K562 (cell line): ENCODE data around the gene YWHAB. TPM values are rescaled to one million over a fixed set of nuclear protein-coding genes. Genes with fewer than 3 reads are reported as not detected.

Experiments used
- CCNT2 ChIP-seq: IDR thresholded peaks from 2 replicates; pipeline ENCODE4 v1.6.1; 2011; ENCODE audit warnings: borderline replicate concordance, low read depth, mild to moderate bottlenecking, moderate library complexity, mixed read lengths, low read length; ENCODE audit not compliant: insufficient read length; ENCODE audit errors: extremely low read depth
- CREM ChIP-seq: IDR thresholded peaks from 2 replicates; pipeline ENCODE4 v1.6.1; 2014; ENCODE audit warnings: antibody characterized with exemption, low read depth
- CTCFL ChIP-seq: IDR thresholded peaks from 2 replicates; pipeline ENCODE4 v1.6.1; 2011; ENCODE audit warnings: borderline replicate concordance, low read depth, mild to moderate bottlenecking, moderate library complexity, low read length; ENCODE audit not compliant: insufficient read depth, poor library complexity, severe bottlenecking
- HDAC1 ChIP-seq, 2 experiments: fragments of 450-650 bp; IDR thresholded peaks; 2 replicates each; pipeline ENCODE4 v1.6.1; 2016 to 2017; ENCODE audit warnings: inconsistent platforms in 1 of 2, mild to moderate bottlenecking in 1 of 2, moderate library complexity in 1 of 2
- LARP7 ChIP-seq: fragments of 450-650 bp; IDR thresholded peaks from 2 replicates; pipeline ENCODE4 v1.6.1; 2016
- LCOR ChIP-seq: sonication (generic); formaldehyde crosslinking; IDR thresholded peaks from 2 replicates; pipeline ENCODE4 v1.8.0; 2022; ENCODE audit warnings: mild to moderate bottlenecking, missing genetic modification reagents
- NR2C2 ChIP-seq, 2 experiments: fragments of 200-800 bp in 1 of 2; sonication (Bioruptor generic) in 1 of 2; sonication (generic) in 1 of 2; formaldehyde crosslinking in 1 of 2; IDR thresholded peaks; 2 replicates each; pipeline versions ENCODE4 v1.6.1 to v1.8.0; 2016 to 2022; ENCODE audit warnings: mild to moderate bottlenecking in 1 of 2, missing compliant biosample characterization in 1 of 2, missing genetic modification characterization in 1 of 2, missing genetic modification reagents in 1 of 2
- POLR2G ChIP-seq: fragments of 200-400 bp; formaldehyde crosslinking; IDR thresholded peaks from 2 replicates; pipeline ENCODE4 v1.6.1; 2017; ENCODE audit warnings: low read depth, mild to moderate bottlenecking, antibody characterized with exemption, low read length, moderate library complexity
- RAD21 ChIP-seq, 2 experiments: fragments of 250-450 bp in 1 of 2; fragments of 450-650 bp in 1 of 2; sonication (Bioruptor Pico) in 1 of 2; formaldehyde crosslinking in 1 of 2; IDR thresholded peaks in 1 of 2; conservative IDR thresholded peaks in 1 of 2; 2 replicates each; pipeline versions ENCODE4 v1.4.0 to v1.8.0; 2020 to 2022; ENCODE audit warnings: mild to moderate bottlenecking in 2 of 2, moderate library complexity in 1 of 2
- SUPT5H ChIP-seq: fragments of 450-650 bp; IDR thresholded peaks from 2 replicates; pipeline ENCODE4 v1.6.1; 2016
- ZBTB33 ChIP-seq: sonication (generic); formaldehyde crosslinking; IDR thresholded peaks from 2 replicates; pipeline ENCODE4 v1.8.1; 2023; ENCODE audit warnings: mild to moderate bottlenecking, missing genetic modification reagents
- ZNF197 ChIP-seq: fragments of 200-800 bp; sonication (Bioruptor generic); IDR thresholded peaks from 2 replicates; pipeline ENCODE4 v1.6.1; 2016; ENCODE audit warnings: low read depth, missing genetic modification characterization, missing compliant biosample characterization
- ZNF431 ChIP-seq: sonication (generic); formaldehyde crosslinking; IDR thresholded peaks from 2 replicates; pipeline ENCODE4 v1.8.0; 2022; ENCODE audit warnings: mild to moderate bottlenecking, missing genetic modification reagents
- polyA plus RNA-seq, 8 experiments: library from polyadenylated mRNA; depleted of rRNA in 4 of 8; stranded (reverse) in 5 of 8; unstranded in 3 of 8; fragments of >200 nt; fragmentation: Nextera tagmentation in 2 of 8; fragmentation: Illumina TruSeq in 1 of 8; extraction: Ambion mirVana in 2 of 8; extraction: Trizol in 1 of 8; gene quantifications; 2 replicates each; pipeline versions ENCODE4 v1.2.1 to v1.2.3, GENCODE V29; 2011 to 2014; ENCODE audit warnings: inconsistent platforms in 1 of 8, missing spikeins in 1 of 8
- total RNA-seq, 7 experiments: library from RNA; depleted of rRNA in 6 of 7; stranded (reverse); fragments of >200 nt in 6 of 7; fragmentation: Illumina TruSeq in 2 of 7; extraction: Trizol in 2 of 7; gene quantifications; 2 replicates each; pipeline versions ENCODE4 v1.2.1 to v1.2.3, GENCODE V29; 2011 to 2021; ENCODE audit warnings: low replicate concordance in 1 of 7

The YWHAB gene
- total and polyA plus RNA-seq, 9 of the 15 experiments (the other 6 are each of a cell fraction or from before 2014, with no cell fraction given): 60.6 to 185 (median 96.1) TPM

- TF ChIP-seq HDAC1 (IDR thresholded peaks at IDR 0.05) (peak in 1 of 2 experiments; percentile 20; a peak in 1 of 4 replicates), CREM (peak; percentile 26; the same call in 1 of the 2 replicates), ZNF431 (CRISPR knock-in tag) (no peak), CCNT2 (no peak), POLR2G (peak; percentile 73), LCOR (CRISPR knock-in tag) (peak; percentile 77), CTCFL (peak; percentile 45), ZBTB33 (0 out of 2 replicates have a peak, but pooled peaks have one; percentile 47), NR2C2 (CRISPR knock-in tag; IDR thresholded peaks at IDR 0.05) (no peak), NR2C2 (tag; IDR thresholded peaks at IDR 0.05) (peak; percentile 44), ZNF197 (CRISPR knock-in tag) (no peak), SUPT5H (peak; percentile 60; the same call in 1 of the 2 replicates), RAD21 (CRISPR knock-in tag; conservative IDR thresholded peaks at IDR 0.05 in 1 of 2, IDR thresholded peaks at IDR 0.05 in 1 of 2) (peak; percentile 47 to 61), LARP7 (peak; percentile 66; the same call in 1 of the 2 replicates)
These were observed 25.9 kb downstream of the YWHAB start (continued) for GRCh38 chr20:44911264-44911921.
